NCI-H748 (cell line): ENCODE data around the gene SP110.
A peak's percentile ranks its signal among the peaks of the same experiment; 100 is the strongest.
"Not testable (repeated sequence)": the region's sequence is repeated elsewhere in the genome, so short reads cannot be mapped to it uniquely, and the experiment has no call there.

Source experiments
- DNase-seq: peaks from one replicate; lab custom pipeline; 2025; ENCODE audit not compliant: unreplicated experiment; lab: John Stamatoyannopoulos, UW

The SP110 gene

GRCh38 chr2:230129343-230129742 is 90.4 kb downstream of the SP110 start:
- DNase-seq: peak; percentile 31

- DNase-seq: no peak
Measured at GRCh38 chr2:230128623-230129342, 91.0 kb downstream of the SP110 start.

GRCh38 chr2:230127195-230127594 is 92.6 kb downstream of the SP110 start:
- no peak for DNase-seq

GRCh38 chr2:230124757-230125431 is 94.9 kb downstream of the SP110 start:
- DNase-seq: no peak

- no peak for DNase-seq
Measured at GRCh38 chr2:230124235-230124634, 95.5 kb downstream of the SP110 start.

GRCh38 chr2:230120376-230120775 is 99.4 kb downstream of the SP110 start:
- not testable (repeated sequence) for DNase-seq

GRCh38 chr2:230119827-230120226 is 100.0 kb downstream of the SP110 start:
- not testable (repeated sequence) for DNase-seq
